Endothelial cell of umbilical vein (primary cell): Measurements from ENCODE around the gene EVI5. TPM values are rescaled to one million over a fixed set of nuclear protein-coding genes. Genes with fewer than 3 reads are reported as not detected.

Experiments used
- BruUV-seq: library from RNA; stranded (reverse); fragments of 400-500 nt; replicated peaks from 2 replicates; lab custom pipeline; 2021; lab: Mats Ljungman, UMichigan
- CTCF ChIA-PET: fragments of 300-600, 350-600 bp; sonication (Branson Sonifier 250); formaldehyde crosslinking; loops from one replicate; lab custom pipeline; 2021; ENCODE audit warnings: antibody characterized with exemption, inconsistent platforms; lab: Charles Lee
- POLR2A ChIA-PET: fragments of 300-600, 350-600 bp; sonication (Branson Sonifier 250); formaldehyde crosslinking; loops from one replicate; lab custom pipeline; 2021; ENCODE audit warnings: antibody characterized with exemption, inconsistent platforms; lab: Charles Lee
- DNase-seq: peaks from one replicate; pipeline ENCODE4 v3.0.0-alpha.2; 2011; ENCODE audit warnings: low read depth, low spot score
- FAIRE-seq: peaks from 2 replicates; lab custom pipeline; 2011; peaks lifted over from hg19 to GRCh38; lab: Jason Lieb, UNC
- H2AFZ ChIP-seq: 2 replicates; pipeline ENCODE4 v1.6.0; 2012; ENCODE audit warnings: low read depth, low read length, control low read depth, inconsistent platforms
- H3K27ac ChIP-seq: 2 replicates; pipeline ENCODE4 v1.5.1; 2011; ENCODE audit warnings: low read depth, mild to moderate bottlenecking, control low read depth, low read length, moderate library complexity; ENCODE audit not compliant: insufficient read depth
- H3K27me3 ChIP-seq, 2 experiments: 2 replicates each; pipeline versions ENCODE4 v1.6.0 to v1.6.1; 2011; ENCODE audit warnings: low read length in 2 of 2, mixed read lengths in 1 of 2; ENCODE audit not compliant: control insufficient read depth in 2 of 2, insufficient read depth in 2 of 2
- H3K36me3 ChIP-seq, 2 experiments: 2 replicates in 1 of 2; 3 replicates in 1 of 2; pipeline ENCODE4 v1.5.1; 2011; ENCODE audit warnings: low read length in 2 of 2, mild to moderate bottlenecking in 1 of 2, moderate library complexity in 1 of 2; ENCODE audit not compliant: control insufficient read depth in 2 of 2, insufficient read depth in 2 of 2; ENCODE audit errors: extremely low read depth in 1 of 2
- H3K4me1 ChIP-seq: 3 replicates; pipeline ENCODE4 v1.5.1; 2011; ENCODE audit warnings: mild to moderate bottlenecking, low read length; ENCODE audit not compliant: control insufficient read depth, insufficient read depth; ENCODE audit errors: extremely low read depth
- H3K4me2 ChIP-seq: 2 replicates; pipeline ENCODE4 v1.6.1; 2011; ENCODE audit warnings: low read length, control low read depth, mixed read lengths; ENCODE audit not compliant: insufficient read depth
- H3K4me3 ChIP-seq, 3 experiments: fragments of 200-600 bp in 1 of 3; sonication (generic), shearing (Covaris generic) in 1 of 3; replicated peaks in 1 of 3; 2 replicates each; pipeline ENCODE4 v1.5.1; 2011 to 2016; ENCODE audit warnings: control low read depth in 3 of 3, low read length in 3 of 3, mild to moderate bottlenecking in 2 of 3, inconsistent platforms in 1 of 3, low read depth in 1 of 3, moderate library complexity in 1 of 3; ENCODE audit not compliant: insufficient read depth in 1 of 3
- H3K79me2 ChIP-seq: 2 replicates; pipeline ENCODE4 v1.6.0; 2012; ENCODE audit warnings: low read length, inconsistent platforms; ENCODE audit not compliant: control insufficient read depth, insufficient read depth
- H3K9ac ChIP-seq: replicated peaks from 2 replicates; pipeline ENCODE3; 2011; ENCODE audit warnings: low read length, control low read depth; ENCODE audit not compliant: insufficient read depth; ENCODE audit errors: extremely low read depth
- H3K9me1 ChIP-seq: replicated peaks from 3 replicates; pipeline ENCODE4 v1.6.0; 2011; ENCODE audit warnings: mild to moderate bottlenecking, low read length; ENCODE audit not compliant: control insufficient read depth, insufficient read depth; ENCODE audit errors: extremely low read depth
- H3K9me3 ChIP-seq: replicated peaks from 2 replicates; pipeline ENCODE4 v1.5.1; 2012; ENCODE audit warnings: low read length, inconsistent platforms; ENCODE audit not compliant: control insufficient read depth, insufficient read depth
- H4K20me1 ChIP-seq: replicated peaks from 2 replicates; pipeline ENCODE3; 2011; ENCODE audit warnings: mild to moderate bottlenecking, low read length; ENCODE audit not compliant: control insufficient read depth, insufficient read depth; ENCODE audit errors: extremely low read depth
- CTCF ChIP-seq, 2 donors: IDR thresholded peaks; 1 replicate in 1 of 2; 2 replicates in 1 of 2; pipeline ENCODE4 v1.5.1; 2011; ENCODE audit warnings: low read length in 2 of 2, mild to moderate bottlenecking in 2 of 2, moderate library complexity in 2 of 2, control low read depth in 1 of 2, inconsistent platforms in 1 of 2, low read depth in 1 of 2; ENCODE audit not compliant: insufficient read depth in 1 of 2; ENCODE audit errors: extremely low read depth in 1 of 2
- EZH2 ChIP-seq: IDR thresholded peaks from 2 replicates; pipeline ENCODE4 v1.6.1; 2012; ENCODE audit warnings: borderline replicate concordance, low read depth, mild to moderate bottlenecking, moderate library complexity, low read length, inconsistent platforms; ENCODE audit not compliant: severe bottlenecking
- FOS ChIP-seq: IDR thresholded peaks from 2 replicates; pipeline ENCODE4 v1.6.1; 2011; ENCODE audit warnings: mild to moderate bottlenecking, low read length, moderate library complexity, borderline replicate concordance; ENCODE audit not compliant: insufficient read depth
- GATA2 ChIP-seq: IDR thresholded peaks from 2 replicates; pipeline ENCODE4 v1.7.0; 2011; ENCODE audit warnings: low read depth, mild to moderate bottlenecking, moderate library complexity, mixed read lengths, low read length; ENCODE audit not compliant: insufficient read length, insufficient read depth
- JUN ChIP-seq: IDR thresholded peaks from 2 replicates; pipeline ENCODE4 v1.6.1; 2011; ENCODE audit warnings: borderline replicate concordance, low read depth; ENCODE audit not compliant: insufficient read length, insufficient read depth
- MAX ChIP-seq: IDR thresholded peaks from 2 replicates; pipeline ENCODE4 v1.6.1; 2011; ENCODE audit not compliant: insufficient read depth, insufficient read length
- MYC ChIP-seq: IDR thresholded peaks from one replicate; pipeline ENCODE4 v1.6.1; 2011; ENCODE audit warnings: mild to moderate bottlenecking, low read depth, low read length
- POLR2A ChIP-seq: IDR thresholded peaks from 2 replicates; pipeline ENCODE4 v1.6.1; 2012; ENCODE audit warnings: low read depth, mild to moderate bottlenecking, control low read depth, low read length
- POLR2AphosphoS5 ChIP-seq: IDR thresholded peaks from 2 replicates; pipeline ENCODE4 v1.6.1; 2012; ENCODE audit warnings: low read depth, mild to moderate bottlenecking, control low read depth, low read length, moderate library complexity; ENCODE audit not compliant: insufficient read depth
- dilution Hi-C: fragments of 300-500 bp; cut with MboI; formaldehyde crosslinking; loops from one replicate; pipeline ENCODE4 v1.15.0; 2019; ENCODE audit warnings: low sequenced_read_pairs; ENCODE audit not compliant: extremely low pct_ligation_motif_present
- intact Hi-C: fragments of 100-400 bp; cut with micrococcal nuclease; formaldehyde crosslinking; loops from one replicate; pipeline ENCODE4 v1.10.0; 2022
- polyA plus RNA-seq, 4 experiments: library from polyadenylated mRNA; depleted of rRNA in 3 of 4; stranded (reverse) in 3 of 4; unstranded in 1 of 4; fragments of >200 nt; gene quantifications; 2 replicates each; pipeline versions ENCODE4 v1.2.1 to v1.2.3, GENCODE V29; 2011 to 2012; ENCODE audit warnings: missing spikeins in 1 of 4
- total RNA-seq: library from RNA; stranded (reverse); gene quantifications from 2 replicates; pipeline ENCODE4 v1.2.3, GENCODE V29; 2021

The EVI5 gene
- total and polyA plus RNA-seq, 2 donors (not counting 3 experiments of a cell fraction or from before 2014, with no cell fraction given), result 5.0 to 26.2 TPM

- Histone ChIP-seq H3K27ac (no peak overlapping the region), H3K9me3 (no peaks in the 10 kb centered on the region), H3K79me2 (peaks cover 27% of the 10 kb centered on the region), H3K9ac (no peak overlapping the region), H3K4me2 (no peak overlapping the region), H3K4me3 (no peak overlapping the region), H3K36me3 (no peaks in the 10 kb centered on the region), H2AFZ (no peak overlapping the region), H4K20me1 (no peaks in the 10 kb centered on the region), H3K27me3 (no peaks in the 10 kb centered on the region), H3K4me1 (no peaks in the 10 kb centered on the region), H3K9me1 (no peaks in the 10 kb centered on the region)
- FAIRE-seq (no peak), DNase-seq (no peak)
- TF ChIP-seq GATA2, result no peak
- no peak for TF ChIP-seq POLR2AphosphoS5
- TF ChIP-seq FOS, result no peak
- TF ChIP-seq POLR2A, result no peak
- TF ChIP-seq MAX, result no peak
- TF ChIP-seq CTCF (IDR thresholded peaks at IDR 0.05; ENCODE audit: extremely low read depth in 1 of 2, insufficient read depth in 1 of 2, low read depth in 1 of 2, low read length in 2 of 2), result no peak
- TF ChIP-seq EZH2, result no peak
- no peak for TF ChIP-seq JUN
- TF ChIP-seq MYC, result no peak
- intact Hi-C loops (no loop called here), dilution Hi-C loops (no loop called here)
- CTCF ChIA-PET, result interaction anchor here (0.6 to 3.7 kb wide), 5 partner anchors 10 to 62 kb away, joined by 3 to 15 read pairs (median 4); no protein-coding TSS in a partner anchor
- BruUV-seq, result no TSS peak
- POLR2A ChIA-PET, result no interaction called here
Measured at GRCh38 chr1:92764116-92764515, 20.8 kb downstream of the EVI5 start.
